Suprapubic skin (tissue), 4 donors: ENCODE results near the gene CLEC16A. TPM values are rescaled to one million over a fixed set of nuclear protein-coding genes. Genes with fewer than 3 reads are reported as not detected.
A peak's percentile ranks its signal among the peaks of the same experiment; 100 is the strongest.

Experiments used
- DNase-seq, 2 donors: peaks; one replicate each; pipeline ENCODE4 v3.0.0-alpha.2; 2019; ENCODE audit warnings: low spot score in 2 of 2
- H3K27ac ChIP-seq: fragments of 200-600 bp; sonication (generic); one replicate; pipeline ENCODE4 v1.5.1; 2019
- H3K27me3 ChIP-seq: fragments of 200-600 bp; sonication (generic); one replicate; pipeline ENCODE4 v1.5.1; 2019
- H3K36me3 ChIP-seq: fragments of 200-600 bp; sonication (generic); one replicate; pipeline ENCODE4 v1.5.1; 2019
- H3K4me1 ChIP-seq: fragments of 200-600 bp; sonication (generic); one replicate; pipeline ENCODE4 v1.5.1; 2019
- H3K4me3 ChIP-seq: fragments of 200-600 bp; sonication (generic); one replicate; pipeline ENCODE4 v1.5.1; 2019; ENCODE audit warnings: mild to moderate bottlenecking
- H3K9me3 ChIP-seq: fragments of 200-600 bp; sonication (generic); one replicate; pipeline ENCODE4 v1.5.1; 2019
- CTCF ChIP-seq, 2 donors: fragments of 200-600 bp in 1 of 2; fragments of 450-650 bp in 1 of 2; sonication (generic) in 1 of 2; IDR thresholded peaks; one replicate each; pipeline ENCODE4 v1.5.1; 2016 to 2019; ENCODE audit warnings: antibody characterized with exemption in 2 of 2, mild to moderate bottlenecking in 1 of 2, moderate library complexity in 1 of 2
- EP300 ChIP-seq: sonication (generic); formaldehyde crosslinking; IDR thresholded peaks from one replicate; pipeline ENCODE4 v1.6.1; 2017; ENCODE audit warnings: antibody characterized with exemption
- POLR2A ChIP-seq, 2 donors: fragments of 450-650 bp; IDR thresholded peaks; one replicate each; pipeline ENCODE4 v1.6.1; 2017; ENCODE audit warnings: antibody characterized with exemption in 2 of 2, mild to moderate bottlenecking in 2 of 2, moderate library complexity in 2 of 2
- POLR2AphosphoS5 ChIP-seq, 3 donors: sonication (generic); formaldehyde crosslinking; IDR thresholded peaks; one replicate each; pipeline ENCODE4 v1.6.1; 2017; ENCODE audit warnings: antibody characterized with exemption in 3 of 3
- WGBS: methylation state at CpG from one replicate; pipeline ENCODE4 v1.1.5; 2018; 5-methylcytosine and 5-hydroxymethylcytosine counted together
- total RNA-seq, 4 donors: library from RNA; depleted of rRNA; stranded (reverse); fragments of >200 nt; gene quantifications; one replicate each; pipeline ENCODE4 v1.1.0, GENCODE V29; 2016

Gene CLEC16A
- total RNA-seq, 4 donors from 2014 or later, result 37.2 to 62.3 (median 39.0) TPM

- no peak overlapping the region for H3K4me3 ChIP-seq
- H3K4me1 ChIP-seq, result peaks cover 32% of the 10 kb centered on the region
- no peak for TF ChIP-seq CTCF (IDR thresholded peaks at IDR 0.05)
- no peak for TF ChIP-seq EP300
- TF ChIP-seq POLR2A (IDR thresholded peaks at IDR 0.05), result no peak
- no peak for TF ChIP-seq POLR2AphosphoS5 (IDR thresholded peaks at IDR 0.05)
- H3K36me3 ChIP-seq, result peaks cover 6% of the 10 kb centered on the region
- no peaks in the 10 kb centered on the region for H3K27me3 ChIP-seq
- H3K9me3 ChIP-seq, result no peaks in the 10 kb centered on the region
- WGBS, result over 99% methylated on average over 7 of the region's 7 CpGs
- H3K27ac ChIP-seq, result no peak overlapping the region
- DNase-seq, result no peak
Observed at GRCh38 chr16:11007714-11008280, 63.4 kb downstream of the CLEC16A start.

- H3K9me3 ChIP-seq, result no peaks in the 10 kb centered on the region
- H3K27ac ChIP-seq, result no peak overlapping the region
- H3K4me1 ChIP-seq, result peaks cover 27% of the 10 kb centered on the region
- H3K4me3 ChIP-seq, result no peak overlapping the region
- no peaks in the 10 kb centered on the region for H3K27me3 ChIP-seq
- DNase-seq, result no peak
- WGBS, result 57% methylated on average over 8 of the region's 8 CpGs
- H3K36me3 ChIP-seq, result peaks cover 3% of the 10 kb centered on the region
- TF ChIP-seq POLR2A (IDR thresholded peaks at IDR 0.05) (no peak), POLR2AphosphoS5 (IDR thresholded peaks at IDR 0.05) (no peak), EP300 (no peak), CTCF (IDR thresholded peaks at IDR 0.05) (no peak)
Observed at GRCh38 chr16:11009027-11009755, 64.8 kb downstream of the CLEC16A start.

GRCh38 chr16:11010575-11011221 is 66.3 kb downstream of the CLEC16A start:
- WGBS, result 75% methylated on average over 12 of the region's 12 CpGs
- H3K4me1 ChIP-seq, result peaks cover 17% of the 10 kb centered on the region
- H3K4me3 ChIP-seq, result no peak overlapping the region
- H3K9me3 ChIP-seq, result no peaks in the 10 kb centered on the region
- DNase-seq, result peak in 1 of 2 donors; percentile 87
- H3K36me3 ChIP-seq, result peaks cover 3% of the 10 kb centered on the region
- no peaks in the 10 kb centered on the region for H3K27me3 ChIP-seq
- peak; percentile 74 to 87 (median 81) for TF ChIP-seq POLR2AphosphoS5 (IDR thresholded peaks at IDR 0.05)
- TF ChIP-seq CTCF (IDR thresholded peaks at IDR 0.05), result no peak
- TF ChIP-seq POLR2A (IDR thresholded peaks at IDR 0.05), result no peak
- peak overlapping the region; percentile 69 for H3K27ac ChIP-seq

- Histone ChIP-seq H3K27ac (peak overlapping the region; percentile 69), H3K36me3 (peaks cover 3% of the 10 kb centered on the region), H3K9me3 (no peaks in the 10 kb centered on the region), H3K4me1 (peaks cover 21% of the 10 kb centered on the region), H3K4me3 (no peak overlapping the region), H3K27me3 (no peaks in the 10 kb centered on the region)
- peak in 1 of 2 donors; percentile 45 for DNase-seq
- TF ChIP-seq POLR2A (IDR thresholded peaks at IDR 0.05) (no peak), EP300 (no peak), POLR2AphosphoS5 (IDR thresholded peaks at IDR 0.05) (no peak), CTCF (IDR thresholded peaks at IDR 0.05) (no peak)
- 95% methylated on average over 1 of the region's 1 CpG for WGBS
Observed at GRCh38 chr16:11011326-11011725, 67.0 kb downstream of the CLEC16A start.

- no peak overlapping the region for H3K27ac ChIP-seq
- H3K9me3 ChIP-seq, result no peaks in the 10 kb centered on the region
- no peak for TF ChIP-seq POLR2A (IDR thresholded peaks at IDR 0.05)
- no peak for TF ChIP-seq EP300
- no peak for TF ChIP-seq POLR2AphosphoS5 (IDR thresholded peaks at IDR 0.05)
- no peak for TF ChIP-seq CTCF (IDR thresholded peaks at IDR 0.05)
- DNase-seq, result no peak
- H3K27me3 ChIP-seq, result no peaks in the 10 kb centered on the region
- no peak overlapping the region for H3K4me3 ChIP-seq
- H3K36me3 ChIP-seq, result peaks cover 3% of the 10 kb centered on the region
- WGBS, result 90% methylated on average over 8 of the region's 8 CpGs
- peaks cover 36% of the 10 kb centered on the region for H3K4me1 ChIP-seq
Observed at GRCh38 chr16:11012841-11013240, 68.5 kb downstream of the CLEC16A start.
